CD14-positive monocyte (primary cell): ENCODE measurements around the gene TMEM91. TPM values are rescaled to one million over a fixed set of nuclear protein-coding genes. Genes with fewer than 3 reads are reported as not detected.

Experiments
- DNase-seq, 3 donors: peaks; one replicate each; pipeline ENCODE4 v3.0.0-alpha.2; 2011 to 2022
- H2AFZ ChIP-seq: 2 replicates; pipeline ENCODE4 v1.6.0; 2012; ENCODE audit warnings: mild to moderate bottlenecking, low read depth, low read length, inconsistent platforms; ENCODE audit not compliant: insufficient read depth, poor library complexity, severe bottlenecking
- H3K27ac ChIP-seq, 2 donors: 1 replicate in 1 of 2; 2 replicates in 1 of 2; pipeline ENCODE4 v1.5.1; 2012 to 2013; ENCODE audit warnings: low read length in 2 of 2, control low read depth in 1 of 2, inconsistent platforms in 1 of 2, low read depth in 1 of 2, mild to moderate bottlenecking in 1 of 2
- H3K27me3 ChIP-seq, 2 donors: one replicate each; pipeline versions ENCODE4 v1.6.0 to v1.6.1; 2011 to 2013; ENCODE audit warnings: low read length in 2 of 2; ENCODE audit not compliant: control insufficient read depth in 2 of 2, insufficient read depth in 2 of 2
- H3K36me3 ChIP-seq, 2 donors: replicated peaks in 1 of 2; 1 replicate in 1 of 2; 2 replicates in 1 of 2; pipeline versions ENCODE4 v1.5.1 to v1.6.1; 2012 to 2013; ENCODE audit warnings: low read length in 2 of 2, control low read depth in 1 of 2, inconsistent platforms in 1 of 2, mild to moderate bottlenecking in 1 of 2; ENCODE audit not compliant: insufficient read depth in 2 of 2, control insufficient read depth in 1 of 2
- H3K4me1 ChIP-seq, 2 donors: 1 replicate in 1 of 2; 2 replicates in 1 of 2; pipeline versions ENCODE4 v1.5.1 to v1.6.1; 2012 to 2013; ENCODE audit warnings: low read length in 2 of 2, control low read depth in 1 of 2, inconsistent platforms in 1 of 2, mild to moderate bottlenecking in 1 of 2, moderate library complexity in 1 of 2; ENCODE audit not compliant: insufficient read depth in 2 of 2, control insufficient read depth in 1 of 2
- H3K4me2 ChIP-seq: replicated peaks from 2 replicates; pipeline ENCODE3; 2012; ENCODE audit warnings: low read length, moderate library complexity, mild to moderate bottlenecking; ENCODE audit not compliant: poor library complexity, severe bottlenecking; ENCODE audit errors: extremely low read depth
- H3K4me3 ChIP-seq, 3 experiments: fragments of 200-600 bp in 1 of 3; sonication (generic) in 1 of 3; replicated peaks in 1 of 3; 1 replicate in 2 of 3; 2 replicates in 1 of 3; pipeline ENCODE4 v1.5.1; 2011 to 2013; ENCODE audit warnings: low read length in 3 of 3, mild to moderate bottlenecking in 3 of 3, control low read depth in 2 of 3, low read depth in 2 of 3, inconsistent platforms in 1 of 3, moderate library complexity in 1 of 3
- H3K79me2 ChIP-seq: 2 replicates; pipeline ENCODE4 v1.6.0; 2012; ENCODE audit warnings: mild to moderate bottlenecking, control low read depth, inconsistent platforms, low read length, moderate library complexity; ENCODE audit not compliant: insufficient read depth
- H3K9ac ChIP-seq: 2 replicates; pipeline ENCODE4 v1.6.0; 2017; ENCODE audit warnings: low read length, mild to moderate bottlenecking; ENCODE audit not compliant: insufficient read depth, poor library complexity, severe bottlenecking
- H3K9me3 ChIP-seq, 2 donors: replicated peaks in 1 of 2; 1 replicate in 1 of 2; 2 replicates in 1 of 2; pipeline versions ENCODE4 v1.5.1 to v1.6.1; 2012 to 2013; ENCODE audit warnings: low read length in 2 of 2, control low read depth in 1 of 2; ENCODE audit not compliant: control insufficient read depth in 1 of 2, insufficient read depth in 1 of 2
- H4K20me1 ChIP-seq: 2 replicates; pipeline ENCODE4 v1.6.0; 2012; ENCODE audit warnings: mild to moderate bottlenecking, low read length, control low read depth, moderate library complexity; ENCODE audit not compliant: insufficient read depth
- H3K27ac Mint-ChIP-seq, 7 donors: one replicate each; pipeline ENCODE4 v1.8.0; 2020; ENCODE audit warnings: mild to moderate bottlenecking in 7 of 7, mixed read lengths in 7 of 7, moderate library complexity in 6 of 7, inconsistent platforms in 2 of 7
- H3K27me3 Mint-ChIP-seq, 3 donors: one replicate each; pipeline ENCODE4 v1.8.0; 2021 to 2022; ENCODE audit warnings: low read depth in 3 of 3, mild to moderate bottlenecking in 3 of 3, mixed read lengths in 3 of 3, moderate library complexity in 3 of 3, inconsistent platforms in 1 of 3
- H3K36me3 Mint-ChIP-seq, 2 donors: one replicate each; pipeline ENCODE4 v1.8.0; 2020; ENCODE audit warnings: mixed read lengths in 2 of 2, inconsistent platforms in 1 of 2, mild to moderate bottlenecking in 1 of 2
- H3K4me1 Mint-ChIP-seq: one replicate; pipeline ENCODE4 v1.8.0; 2020; ENCODE audit warnings: mild to moderate bottlenecking, mixed read lengths
- H3K4me3 Mint-ChIP-seq, 2 donors: one replicate each; pipeline ENCODE4 v1.8.0; 2020; ENCODE audit warnings: mild to moderate bottlenecking in 2 of 2, mixed read lengths in 2 of 2, moderate library complexity in 1 of 2
- H3K9me3 Mint-ChIP-seq, 7 donors: one replicate each; pipeline ENCODE4 v1.8.0; 2020 to 2022; ENCODE audit warnings: mixed read lengths in 7 of 7, mild to moderate bottlenecking in 6 of 7, moderate library complexity in 6 of 7, inconsistent platforms in 2 of 7
- WGBS: methylation state at CpG from one replicate; pipeline ENCODE4 v1.1.5; 2013; ENCODE audit warnings: missing lambda C conversion rate; ENCODE audit not compliant: insufficient coverage; 5-methylcytosine and 5-hydroxymethylcytosine counted together
- intact Hi-C, 2 donors: fragments of 100-400 bp; cut with micrococcal nuclease; formaldehyde crosslinking; loops; one replicate each; pipeline versions ENCODE4 v1.15.0 to v1.15.1; 2023
- polyA plus RNA-seq, 3 donors: library from polyadenylated mRNA; depleted of rRNA in 1 of 3; unstranded in 2 of 3; stranded (reverse) in 1 of 3; fragments of 300-500 nt in 2 of 3; fragments of >200 nt in 1 of 3; fragmentation: Illumina TruSeq in 2 of 3; gene quantifications; 1 replicate in 2 of 3; 2 replicates in 1 of 3; pipeline ENCODE4 v1.2.3, GENCODE V29; 2012 to 2021
- TF ChIP-seq, protein P1 (sequence below): fragments of 200-600 bp; IDR thresholded peaks from one replicate; pipeline ENCODE4 v1.8.0; 2022; ENCODE audit warnings: antibody characterized with exemption, mild to moderate bottlenecking

TMEM91 gene
- polyA plus RNA-seq, 3 donors, result 29.1 to 103 (median 34.9) TPM

DNA sequence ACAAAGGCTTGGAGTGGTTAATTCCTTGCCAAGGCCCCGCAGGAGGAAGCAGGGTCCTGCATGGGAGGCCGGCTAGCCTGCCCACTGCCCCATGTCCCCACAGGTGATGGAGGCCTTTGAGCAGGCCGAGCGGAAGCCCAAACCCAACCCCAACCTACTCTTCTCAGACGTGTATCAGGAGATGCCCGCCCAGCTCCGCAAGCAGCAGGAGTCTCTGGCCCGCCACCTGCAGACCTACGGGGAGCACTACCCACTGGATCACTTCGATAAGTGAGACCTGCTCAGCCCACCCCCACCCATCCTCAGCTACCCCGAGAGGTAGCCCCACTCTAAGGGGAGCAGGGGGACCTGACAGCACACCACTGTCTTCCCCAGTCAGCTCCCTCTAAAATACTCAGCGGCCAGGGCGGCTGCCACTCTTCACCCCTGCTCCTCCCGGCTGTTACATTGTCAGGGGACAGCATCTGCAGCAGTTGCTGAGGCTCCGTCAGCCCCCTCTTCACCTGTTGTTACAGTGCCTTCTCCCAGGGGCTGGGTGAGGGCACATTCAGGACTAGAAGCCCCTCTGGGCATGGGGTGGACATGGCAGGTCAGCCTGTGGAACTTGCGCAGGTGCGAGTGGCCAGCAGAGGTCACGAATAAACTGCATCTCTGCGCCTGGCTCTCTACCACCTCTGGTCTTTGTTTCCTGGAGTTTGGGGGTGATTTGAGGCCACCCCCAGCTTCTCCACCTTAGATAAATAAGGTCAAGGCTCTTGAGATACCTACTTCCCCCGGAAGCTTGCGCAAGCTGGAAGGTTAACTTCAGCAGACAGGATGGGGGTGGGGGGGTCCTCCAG is 48.2 kb downstream of the TMEM91 start:
- Mint-ChIP-seq H3K4me1 (peaks cover 80% of the 10 kb centered on the region), H3K4me3 (peak overlapping the region; percentile 59 to 73), H3K27ac (peak overlapping the region; percentile 19 to 82 (median 68)), H3K36me3 (peaks cover 38 to 58% of the 10 kb centered on the region in 2 donors), H3K9me3 (peaks cover 0 to 3% (median 0%) of the 10 kb centered on the region in 7 donors), H3K27me3 (peaks cover 0 to 1% (median 0%) of the 10 kb centered on the region in 3 donors)
- H3K27me3 ChIP-seq, result no peaks in the 10 kb centered on the region
- peak overlapping the region in 2 of 3 experiments; percentile 13 to 85 for H3K4me3 ChIP-seq
- peak overlapping the region; percentile 87 for H3K4me2 ChIP-seq
- peaks cover 78% of the 10 kb centered on the region for H3K79me2 ChIP-seq
- H3K9me3 ChIP-seq, result no peaks in the 10 kb centered on the region
- intact Hi-C loops, result loop anchor here in 1 of 2 donors (10.0 kb wide), 1 partner anchor 50 kb away; the partner anchor contains the start of gene TMEM91
- peak overlapping the region; percentile 54 for H3K9ac ChIP-seq
- H3K4me1 ChIP-seq, result peaks cover 90 to 94% of the 10 kb centered on the region in 2 donors
- no peak for DNase-seq
- peaks cover 34% of the 10 kb centered on the region for H4K20me1 ChIP-seq
- TF ChIP-seq, protein P1, sequence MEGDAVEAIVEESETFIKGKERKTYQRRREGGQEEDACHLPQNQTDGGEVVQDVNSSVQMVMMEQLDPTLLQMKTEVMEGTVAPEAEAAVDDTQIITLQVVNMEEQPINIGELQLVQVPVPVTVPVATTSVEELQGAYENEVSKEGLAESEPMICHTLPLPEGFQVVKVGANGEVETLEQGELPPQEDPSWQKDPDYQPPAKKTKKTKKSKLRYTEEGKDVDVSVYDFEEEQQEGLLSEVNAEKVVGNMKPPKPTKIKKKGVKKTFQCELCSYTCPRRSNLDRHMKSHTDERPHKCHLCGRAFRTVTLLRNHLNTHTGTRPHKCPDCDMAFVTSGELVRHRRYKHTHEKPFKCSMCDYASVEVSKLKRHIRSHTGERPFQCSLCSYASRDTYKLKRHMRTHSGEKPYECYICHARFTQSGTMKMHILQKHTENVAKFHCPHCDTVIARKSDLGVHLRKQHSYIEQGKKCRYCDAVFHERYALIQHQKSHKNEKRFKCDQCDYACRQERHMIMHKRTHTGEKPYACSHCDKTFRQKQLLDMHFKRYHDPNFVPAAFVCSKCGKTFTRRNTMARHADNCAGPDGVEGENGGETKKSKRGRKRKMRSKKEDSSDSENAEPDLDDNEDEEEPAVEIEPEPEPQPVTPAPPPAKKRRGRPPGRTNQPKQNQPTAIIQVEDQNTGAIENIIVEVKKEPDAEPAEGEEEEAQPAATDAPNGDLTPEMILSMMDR, result no peak
- peaks cover 39 to 40% of the 10 kb centered on the region in 2 donors for H3K36me3 ChIP-seq
- peak overlapping the region; percentile 33 to 77 for H3K27ac ChIP-seq
- 81% methylated on average over 12 of the region's 21 CpGs for WGBS
- H2AFZ ChIP-seq, result no peak overlapping the region

DNA sequence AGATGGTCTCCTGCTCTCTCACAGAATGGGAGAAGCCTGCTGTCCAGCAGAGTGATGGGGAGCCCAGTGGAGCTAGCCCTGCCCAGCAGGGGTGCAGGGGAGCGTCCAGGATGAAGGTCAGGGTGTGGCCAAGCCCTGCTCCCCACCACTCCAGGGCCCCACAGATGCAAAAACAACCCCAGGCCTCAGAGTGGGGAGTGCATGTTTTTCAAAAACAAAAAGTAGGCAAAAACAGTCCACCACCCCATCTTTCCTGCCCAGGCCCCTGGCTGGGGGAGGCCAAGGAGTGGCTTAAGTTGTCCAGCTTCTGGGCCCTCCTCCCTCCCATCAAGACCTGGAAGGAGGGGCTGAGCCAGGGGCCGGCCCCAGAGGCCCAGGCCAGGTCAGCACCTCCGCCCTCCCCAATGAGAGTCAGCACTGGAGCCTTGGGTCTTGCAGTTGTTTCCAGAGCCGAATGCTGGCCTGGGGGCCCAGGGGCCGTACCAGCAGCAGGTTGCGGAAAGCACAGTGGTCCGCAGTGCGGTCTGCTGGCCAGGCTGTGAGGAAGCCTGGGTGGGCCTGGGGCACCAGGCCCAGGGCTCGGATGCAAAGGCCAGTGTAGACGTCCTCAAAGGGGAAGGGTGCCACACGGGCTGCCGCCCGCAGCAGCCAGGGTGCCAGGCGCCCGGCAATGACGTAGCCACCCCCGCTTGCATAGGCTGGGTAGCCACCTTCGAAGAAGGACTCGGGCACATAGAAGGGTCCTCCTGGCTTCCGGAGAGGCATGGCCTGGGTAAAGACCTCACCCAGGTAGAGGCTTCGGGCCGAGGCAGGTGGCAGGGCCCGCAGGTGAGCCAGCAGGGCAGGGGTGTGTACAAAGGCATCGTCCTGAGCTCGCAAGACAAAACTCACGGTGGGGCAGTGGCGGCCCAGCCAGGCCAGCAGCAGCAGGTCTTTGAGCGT is 49.1 kb downstream of the TMEM91 start:
- Mint-ChIP-seq H3K4me3 (peak overlapping the region; percentile 59 to 98), H3K27ac (peak overlapping the region; percentile 19 to 82 (median 72)), H3K9me3 (peaks cover 0 to 3% (median 0%) of the 10 kb centered on the region in 7 donors), H3K27me3 (peaks cover 0 to 3% (median 0%) of the 10 kb centered on the region in 3 donors), H3K4me1 (peaks cover 72% of the 10 kb centered on the region), H3K36me3 (peaks cover 38 to 55% of the 10 kb centered on the region in 2 donors)
- H3K27me3 ChIP-seq, result no peaks in the 10 kb centered on the region
- WGBS, result 85% methylated on average over 26 of the region's 28 CpGs
- peaks cover 34% of the 10 kb centered on the region for H4K20me1 ChIP-seq
- peaks cover 39 to 42% of the 10 kb centered on the region in 2 donors for H3K36me3 ChIP-seq
- no peak for DNase-seq
- intact Hi-C loops, result loop anchor here in 1 of 2 donors (10.0 kb wide), 1 partner anchor 51 kb away; the partner anchor contains the start of gene TMEM91
- H3K79me2 ChIP-seq, result peaks cover 82% of the 10 kb centered on the region
- H3K9me3 ChIP-seq, result no peaks in the 10 kb centered on the region
- peaks cover 81 to 86% of the 10 kb centered on the region in 2 donors for H3K4me1 ChIP-seq
- TF ChIP-seq, protein P1, result no peak
- H3K9ac ChIP-seq, result peak overlapping the region; percentile 54
- H3K4me2 ChIP-seq, result peak overlapping the region; percentile 87
- H3K4me3 ChIP-seq, result peak overlapping the region in 2 of 3 experiments; percentile 13 to 85
- peak overlapping the region; percentile 33 to 77 for H3K27ac ChIP-seq
- no peak overlapping the region for H2AFZ ChIP-seq
